ENCODE measurements around the gene NDUFA11.

DNA sequence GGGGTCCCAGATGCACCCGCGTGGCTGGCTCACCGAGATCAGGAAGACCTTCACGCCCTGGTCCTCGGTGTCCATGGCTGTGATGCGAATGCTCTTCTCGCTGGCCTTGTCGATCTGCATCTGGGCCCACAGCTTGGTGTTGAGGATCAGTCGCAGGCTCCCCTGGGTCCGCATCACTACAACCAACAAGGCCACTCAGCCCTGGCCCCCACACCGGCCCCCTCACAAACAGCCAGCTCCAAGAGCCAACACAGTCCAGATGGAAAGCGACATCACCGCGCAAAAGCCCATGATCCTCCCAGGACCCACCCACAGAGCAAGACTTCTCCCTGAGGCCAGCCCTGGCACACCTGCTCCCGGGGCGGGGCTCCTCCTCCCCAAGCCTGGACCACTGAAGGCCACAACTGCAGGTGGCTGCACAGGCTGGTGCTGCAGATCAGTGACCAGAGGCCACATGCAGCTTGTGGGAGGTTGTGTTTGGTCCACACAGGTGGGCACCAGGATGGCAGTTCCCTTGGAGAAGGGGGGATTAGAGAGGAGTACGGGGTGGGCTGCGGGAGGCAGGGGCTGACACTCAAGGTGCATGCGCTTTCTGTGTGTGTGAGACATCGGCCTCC lies 15.0 kb upstream of the NDUFA11 start:
- no peak for TF ChIP-seq TAF1 (CRISPR knock-in tag; IDR thresholded peaks at IDR 0.05)
- TF ChIP-seq, protein P1, sequence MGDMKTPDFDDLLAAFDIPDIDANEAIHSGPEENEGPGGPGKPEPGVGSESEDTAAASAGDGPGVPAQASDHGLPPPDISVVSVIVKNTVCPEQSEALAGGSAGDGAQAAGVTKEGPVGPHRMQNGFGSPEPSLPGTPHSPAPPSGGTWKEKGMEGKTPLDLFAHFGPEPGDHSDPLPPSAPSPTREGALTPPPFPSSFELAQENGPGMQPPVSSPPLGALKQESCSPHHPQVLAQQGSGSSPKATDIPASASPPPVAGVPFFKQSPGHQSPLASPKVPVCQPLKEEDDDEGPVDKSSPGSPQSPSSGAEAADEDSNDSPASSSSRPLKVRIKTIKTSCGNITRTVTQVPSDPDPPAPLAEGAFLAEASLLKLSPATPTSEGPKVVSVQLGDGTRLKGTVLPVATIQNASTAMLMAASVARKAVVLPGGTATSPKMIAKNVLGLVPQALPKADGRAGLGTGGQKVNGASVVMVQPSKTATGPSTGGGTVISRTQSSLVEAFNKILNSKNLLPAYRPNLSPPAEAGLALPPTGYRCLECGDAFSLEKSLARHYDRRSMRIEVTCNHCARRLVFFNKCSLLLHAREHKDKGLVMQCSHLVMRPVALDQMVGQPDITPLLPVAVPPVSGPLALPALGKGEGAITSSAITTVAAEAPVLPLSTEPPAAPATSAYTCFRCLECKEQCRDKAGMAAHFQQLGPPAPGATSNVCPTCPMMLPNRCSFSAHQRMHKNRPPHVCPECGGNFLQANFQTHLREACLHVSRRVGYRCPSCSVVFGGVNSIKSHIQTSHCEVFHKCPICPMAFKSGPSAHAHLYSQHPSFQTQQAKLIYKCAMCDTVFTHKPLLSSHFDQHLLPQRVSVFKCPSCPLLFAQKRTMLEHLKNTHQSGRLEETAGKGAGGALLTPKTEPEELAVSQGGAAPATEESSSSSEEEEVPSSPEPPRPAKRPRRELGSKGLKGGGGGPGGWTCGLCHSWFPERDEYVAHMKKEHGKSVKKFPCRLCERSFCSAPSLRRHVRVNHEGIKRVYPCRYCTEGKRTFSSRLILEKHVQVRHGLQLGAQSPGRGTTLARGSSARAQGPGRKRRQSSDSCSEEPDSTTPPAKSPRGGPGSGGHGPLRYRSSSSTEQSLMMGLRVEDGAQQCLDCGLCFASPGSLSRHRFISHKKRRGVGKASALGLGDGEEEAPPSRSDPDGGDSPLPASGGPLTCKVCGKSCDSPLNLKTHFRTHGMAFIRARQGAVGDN (CRISPR knock-in tag; IDR thresholded peaks at IDR 0.05): no peak
- TF ChIP-seq, protein P2, sequence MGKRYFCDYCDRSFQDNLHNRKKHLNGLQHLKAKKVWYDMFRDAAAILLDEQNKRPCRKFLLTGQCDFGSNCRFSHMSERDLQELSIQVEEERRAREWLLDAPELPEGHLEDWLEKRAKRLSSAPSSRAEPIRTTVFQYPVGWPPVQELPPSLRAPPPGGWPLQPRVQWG (CRISPR knock-in tag; IDR thresholded peaks at IDR 0.05; ENCODE audit: borderline replicate concordance, low read depth): no peak
- TF ChIP-seq, protein P3, sequence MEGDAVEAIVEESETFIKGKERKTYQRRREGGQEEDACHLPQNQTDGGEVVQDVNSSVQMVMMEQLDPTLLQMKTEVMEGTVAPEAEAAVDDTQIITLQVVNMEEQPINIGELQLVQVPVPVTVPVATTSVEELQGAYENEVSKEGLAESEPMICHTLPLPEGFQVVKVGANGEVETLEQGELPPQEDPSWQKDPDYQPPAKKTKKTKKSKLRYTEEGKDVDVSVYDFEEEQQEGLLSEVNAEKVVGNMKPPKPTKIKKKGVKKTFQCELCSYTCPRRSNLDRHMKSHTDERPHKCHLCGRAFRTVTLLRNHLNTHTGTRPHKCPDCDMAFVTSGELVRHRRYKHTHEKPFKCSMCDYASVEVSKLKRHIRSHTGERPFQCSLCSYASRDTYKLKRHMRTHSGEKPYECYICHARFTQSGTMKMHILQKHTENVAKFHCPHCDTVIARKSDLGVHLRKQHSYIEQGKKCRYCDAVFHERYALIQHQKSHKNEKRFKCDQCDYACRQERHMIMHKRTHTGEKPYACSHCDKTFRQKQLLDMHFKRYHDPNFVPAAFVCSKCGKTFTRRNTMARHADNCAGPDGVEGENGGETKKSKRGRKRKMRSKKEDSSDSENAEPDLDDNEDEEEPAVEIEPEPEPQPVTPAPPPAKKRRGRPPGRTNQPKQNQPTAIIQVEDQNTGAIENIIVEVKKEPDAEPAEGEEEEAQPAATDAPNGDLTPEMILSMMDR (CRISPR knock-in tag; IDR thresholded peaks at IDR 0.05): no peak
- no peak for TF ChIP-seq JUND (CRISPR knock-in tag; IDR thresholded peaks at IDR 0.05)
- TF ChIP-seq ELF1 (CRISPR knock-in tag; IDR thresholded peaks at IDR 0.05): no peak
- TF ChIP-seq ADNP (CRISPR knock-in tag; IDR thresholded peaks at IDR 0.05): no peak
- TF ChIP-seq, protein P4, sequence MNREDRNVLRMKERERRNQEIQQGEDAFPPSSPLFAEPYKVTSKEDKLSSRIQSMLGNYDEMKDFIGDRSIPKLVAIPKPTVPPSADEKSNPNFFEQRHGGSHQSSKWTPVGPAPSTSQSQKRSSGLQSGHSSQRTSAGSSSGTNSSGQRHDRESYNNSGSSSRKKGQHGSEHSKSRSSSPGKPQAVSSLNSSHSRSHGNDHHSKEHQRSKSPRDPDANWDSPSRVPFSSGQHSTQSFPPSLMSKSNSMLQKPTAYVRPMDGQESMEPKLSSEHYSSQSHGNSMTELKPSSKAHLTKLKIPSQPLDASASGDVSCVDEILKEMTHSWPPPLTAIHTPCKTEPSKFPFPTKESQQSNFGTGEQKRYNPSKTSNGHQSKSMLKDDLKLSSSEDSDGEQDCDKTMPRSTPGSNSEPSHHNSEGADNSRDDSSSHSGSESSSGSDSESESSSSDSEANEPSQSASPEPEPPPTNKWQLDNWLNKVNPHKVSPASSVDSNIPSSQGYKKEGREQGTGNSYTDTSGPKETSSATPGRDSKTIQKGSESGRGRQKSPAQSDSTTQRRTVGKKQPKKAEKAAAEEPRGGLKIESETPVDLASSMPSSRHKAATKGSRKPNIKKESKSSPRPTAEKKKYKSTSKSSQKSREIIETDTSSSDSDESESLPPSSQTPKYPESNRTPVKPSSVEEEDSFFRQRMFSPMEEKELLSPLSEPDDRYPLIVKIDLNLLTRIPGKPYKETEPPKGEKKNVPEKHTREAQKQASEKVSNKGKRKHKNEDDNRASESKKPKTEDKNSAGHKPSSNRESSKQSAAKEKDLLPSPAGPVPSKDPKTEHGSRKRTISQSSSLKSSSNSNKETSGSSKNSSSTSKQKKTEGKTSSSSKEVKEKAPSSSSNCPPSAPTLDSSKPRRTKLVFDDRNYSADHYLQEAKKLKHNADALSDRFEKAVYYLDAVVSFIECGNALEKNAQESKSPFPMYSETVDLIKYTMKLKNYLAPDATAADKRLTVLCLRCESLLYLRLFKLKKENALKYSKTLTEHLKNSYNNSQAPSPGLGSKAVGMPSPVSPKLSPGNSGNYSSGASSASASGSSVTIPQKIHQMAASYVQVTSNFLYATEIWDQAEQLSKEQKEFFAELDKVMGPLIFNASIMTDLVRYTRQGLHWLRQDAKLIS (CRISPR knock-in tag; IDR thresholded peaks at IDR 0.05): no peak
- TF ChIP-seq JUN (CRISPR knock-in tag; IDR thresholded peaks at IDR 0.05): no peak
